Transverse colon (tissue), 4 donors: Measurements from ENCODE around the gene XCR1.

Source experiments
- CTCF ChIP-seq, 5 experiments: fragments of 200-600 bp in 3 of 5; fragments of 450-650 bp in 2 of 5; sonication (generic) in 3 of 5; IDR thresholded peaks; 1 replicate in 2 of 5; 2 replicates in 3 of 5; pipeline ENCODE4 v1.5.1; 2016 to 2017; ENCODE audit warnings: antibody characterized with exemption in 5 of 5, inconsistent platforms in 3 of 5, mild to moderate bottlenecking in 2 of 5, moderate library complexity in 1 of 5
- POLR2A ChIP-seq: fragments of 450-650 bp; IDR thresholded peaks from one replicate; pipeline ENCODE4 v1.6.1; 2016; ENCODE audit warnings: antibody characterized with exemption, mild to moderate bottlenecking, moderate library complexity
- POLR2AphosphoS5 ChIP-seq, 3 donors: sonication (generic); formaldehyde crosslinking; IDR thresholded peaks; one replicate each; pipeline ENCODE4 v1.6.1; 2016; ENCODE audit warnings: antibody characterized with exemption in 3 of 3

GRCh38 chr3:46030626-46031025 is 3.3 kb upstream of the XCR1 start:
- TF ChIP-seq CTCF (IDR thresholded peaks at IDR 0.05) = no peak
- no peak for TF ChIP-seq POLR2AphosphoS5 (IDR thresholded peaks at IDR 0.05)
- TF ChIP-seq POLR2A = no peak
